Occipital lobe (tissue), 3 donors: Measurements from ENCODE around the gene TP53TG5. TPM values are rescaled to one million over a fixed set of nuclear protein-coding genes. Genes with fewer than 3 reads are reported as not detected.

Experiments
- DNase-seq: peaks from one replicate; lab custom pipeline; 2025; lab: John Stamatoyannopoulos, UW
- small RNA-seq: library from RNA; depleted of rRNA; stranded (forward); fragments of <200 nt; gene quantifications from one replicate; pipeline ENCODE3, GENCODE V24; 2014
- total RNA-seq: library from RNA; depleted of rRNA; stranded (reverse); fragments of >200 nt; gene quantifications from one replicate; pipeline ENCODE4 v1.2.3, GENCODE V29; 2014

TP53TG5 gene
- total RNA-seq, 1 donor from 2014 or later, result not detected

DNA sequence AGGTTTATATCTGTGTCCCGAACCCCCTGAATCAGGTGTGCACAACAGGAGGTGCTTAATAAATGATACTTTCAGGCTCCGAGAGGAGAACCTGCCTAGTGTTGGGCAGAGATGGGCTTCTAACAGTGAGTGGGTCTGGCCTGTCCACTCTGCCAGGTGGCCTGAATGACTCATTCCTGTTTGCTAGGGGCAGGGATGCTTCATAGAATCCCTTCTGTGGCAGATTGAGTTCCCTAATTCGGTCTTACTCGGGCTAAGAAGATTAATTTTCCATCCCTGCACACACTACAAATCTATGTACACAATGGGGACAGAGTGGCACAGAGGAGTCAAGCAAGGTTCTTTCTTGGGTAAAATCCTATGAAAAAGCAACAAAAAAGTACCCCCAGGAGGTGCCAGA is 49.7 kb downstream of the TP53TG5 start:
- DNase-seq, result no peak

DNA sequence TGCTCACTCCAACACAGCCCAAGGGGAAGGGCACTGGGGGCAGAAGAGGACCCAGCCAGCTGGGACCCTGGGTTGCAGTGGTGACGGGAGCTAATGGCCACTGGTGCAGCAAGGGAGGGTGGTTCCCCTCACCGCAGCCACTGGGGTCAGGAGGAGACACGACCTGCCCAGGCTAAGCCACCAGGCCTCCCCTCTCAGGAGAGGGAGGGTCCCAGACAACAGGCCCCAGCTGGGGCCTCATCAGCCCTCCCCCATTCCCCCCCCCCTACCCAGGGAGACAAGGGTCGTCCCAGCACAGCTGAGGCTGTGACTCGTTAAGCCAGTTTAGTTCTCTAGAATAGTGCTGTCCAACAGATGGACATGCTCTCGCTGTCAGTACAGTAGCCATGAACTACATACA is 52.8 kb downstream of the TP53TG5 start:
- no peak for DNase-seq

DNA sequence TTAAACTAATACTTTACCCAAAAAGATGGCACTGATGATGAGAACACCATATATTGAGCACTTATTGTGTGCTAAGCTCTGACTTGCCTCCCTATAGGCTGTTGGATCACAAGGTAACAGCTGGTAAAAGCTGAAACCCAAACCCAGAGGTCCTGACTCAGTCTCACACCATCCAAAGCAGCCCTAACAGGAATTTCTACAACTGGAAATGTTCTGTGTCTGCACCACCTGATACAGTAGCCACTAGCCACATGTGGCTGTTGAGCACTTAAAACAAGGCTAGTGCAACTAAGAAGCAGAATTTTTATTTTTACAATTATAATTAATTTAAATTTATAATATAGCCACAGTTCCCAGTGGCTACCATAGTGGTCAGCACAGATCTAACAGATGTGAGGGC is 54.4 kb downstream of the TP53TG5 start:
- no peak for DNase-seq

DNA sequence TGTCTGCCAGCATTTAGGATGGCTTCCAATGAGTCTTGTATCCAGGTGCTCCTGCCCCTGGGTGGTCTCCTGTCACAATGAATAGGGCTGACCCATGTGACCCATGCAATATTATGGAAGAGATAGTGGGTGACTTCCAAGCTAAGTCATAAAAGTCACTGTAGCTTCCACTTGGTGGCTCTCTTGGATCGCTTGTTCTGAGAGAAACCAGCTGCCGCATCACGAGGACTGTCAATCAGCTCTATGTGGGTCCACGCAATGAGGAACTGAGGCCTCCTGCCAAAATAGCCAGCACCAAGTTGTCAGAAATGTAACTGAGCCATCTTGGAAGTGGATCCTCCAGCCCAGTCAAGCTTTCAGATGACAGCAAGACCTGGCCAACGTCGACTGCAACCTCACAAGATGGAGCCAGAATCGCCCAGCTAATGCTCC is 55.2 kb downstream of the TP53TG5 start:
- no peak for DNase-seq

Small RNAs within 50 kb of the gene (small RNA-seq; reads per million reads assigned to genes)
- gene MIR6812, result not detected

Other genes with a start within 250 kb of the TP53TG5 start
- gene PI3, start 203.4 kb downstream of the TP53TG5 start, total RNA-seq, result not detected
- not detected for gene SEMG1, start 171.3 kb downstream of the TP53TG5 start, total RNA-seq
- gene SEMG2, start 157.0 kb downstream of the TP53TG5 start, total RNA-seq, result not detected
- gene SLPI, start 123.8 kb downstream of the TP53TG5 start, total RNA-seq, result not detected
- gene RBPJL, start 71.5 kb downstream of the TP53TG5 start, total RNA-seq, result not detected
- gene MATN4, start 70.0 kb downstream of the TP53TG5 start, total RNA-seq, result not detected
- gene SDC4, start 29.9 kb downstream of the TP53TG5 start, total RNA-seq, result 1.9 TPM
- gene SYS1, start 15.2 kb downstream of the TP53TG5 start, total RNA-seq, result 23.4 TPM
- gene DBNDD2, start 30.0 kb upstream of the TP53TG5 start, total RNA-seq, result 5.9 TPM
- 12.0 TPM for gene PIGT, start 37.8 kb upstream of the TP53TG5 start, total RNA-seq
- gene WFDC2, start 91.4 kb upstream of the TP53TG5 start, total RNA-seq, result 3.4 TPM
- not detected for gene SPINT3, start 137.3 kb upstream of the TP53TG5 start, total RNA-seq
- not detected for gene WFDC6, start 161.2 kb upstream of the TP53TG5 start, total RNA-seq
- not detected for gene EPPIN, start 169.1 kb upstream of the TP53TG5 start, total RNA-seq
- not detected for gene WFDC8, start 201.0 kb upstream of the TP53TG5 start, total RNA-seq